B cell (primary cell): ENCODE measurements around the gene SPPL3. TPM values are rescaled to one million over a fixed set of nuclear protein-coding genes. Genes with fewer than 3 reads are reported as not detected.

Experiments
- ATAC-seq: fragments of 200-7000 bp; cut with Tn5 transposase; one replicate; pipeline ENCODE4 v1.10.0; 2021; ENCODE audit warnings: low read depth, mild to moderate bottlenecking, moderate number of reproducible peaks, moderate library complexity
- CTCF ChIA-PET: fragments of 350-600 bp; sonication (Branson Sonifier 250); formaldehyde crosslinking; loops from one replicate; lab custom pipeline; 2021; ENCODE audit warnings: antibody characterized with exemption, inconsistent platforms; lab: Charles Lee
- POLR2A ChIA-PET: fragments of 350-600 bp; sonication (Branson Sonifier 250); formaldehyde crosslinking; loops from one replicate; lab custom pipeline; 2021; ENCODE audit warnings: antibody characterized with exemption; lab: Charles Lee
- DNase-seq: peaks from one replicate; pipeline ENCODE4 v3.0.0; 2013
- H2AFZ ChIP-seq: 2 replicates; pipeline ENCODE4 v1.6.1; 2012; ENCODE audit warnings: mild to moderate bottlenecking, low read depth, low read length; ENCODE audit not compliant: insufficient read depth, poor library complexity, severe bottlenecking
- H3K27ac ChIP-seq, 2 donors: 1 replicate in 1 of 2; 2 replicates in 1 of 2; pipeline ENCODE4 v1.5.1; 2012 to 2013; ENCODE audit warnings: low read length in 2 of 2, mild to moderate bottlenecking in 2 of 2, moderate library complexity in 1 of 2
- H3K27me3 ChIP-seq, 4 experiments: fragments of 200-600 bp in 1 of 4; sonication (generic) in 1 of 4; replicated peaks in 1 of 4; 1 replicate in 2 of 4; 2 replicates in 2 of 4; pipeline versions ENCODE4 v1.6.1 to v1.7.0; 2013 to 2016; ENCODE audit warnings: low read length in 3 of 4, mild to moderate bottlenecking in 2 of 4, mixed read lengths in 1 of 4, moderate library complexity in 1 of 4; ENCODE audit not compliant: insufficient read depth in 4 of 4, control insufficient read depth in 3 of 4; ENCODE audit errors: control extremely low read depth in 1 of 4
- H3K36me3 ChIP-seq, 2 experiments: replicated peaks in 1 of 2; 1 replicate in 1 of 2; 2 replicates in 1 of 2; pipeline versions ENCODE4 v1.6.1 to v1.7.1; 2013; ENCODE audit warnings: low read length in 1 of 2; ENCODE audit not compliant: insufficient read depth in 2 of 2, control insufficient read depth in 1 of 2; ENCODE audit errors: control extremely low read depth in 1 of 2, extremely low read depth in 1 of 2
- H3K4me1 ChIP-seq, 2 donors: fragments of 200-600 bp in 1 of 2; sonication (generic) in 1 of 2; 1 replicate in 1 of 2; 2 replicates in 1 of 2; pipeline versions ENCODE4 v1.5.1 to v1.6.1; 2013 to 2017; ENCODE audit warnings: low read length in 2 of 2; ENCODE audit not compliant: control insufficient read depth in 2 of 2, insufficient read depth in 2 of 2
- H3K4me2 ChIP-seq: replicated peaks from 2 replicates; pipeline ENCODE3; 2012; ENCODE audit warnings: mild to moderate bottlenecking, low read depth, low read length; ENCODE audit not compliant: poor library complexity, severe bottlenecking
- H3K4me3 ChIP-seq, 5 experiments: fragments of 200-600 bp in 1 of 5; sonication (generic) in 1 of 5; 1 replicate in 3 of 5; 2 replicates in 2 of 5; pipeline versions ENCODE4 v1.5.1 to v1.7.0; 2011 to 2016; ENCODE audit warnings: low read length in 4 of 5, mild to moderate bottlenecking in 4 of 5, low read depth in 2 of 5, control low read depth in 1 of 5, moderate library complexity in 1 of 5; ENCODE audit not compliant: insufficient read depth in 1 of 5; ENCODE audit errors: control extremely low read depth in 1 of 5, extremely low read depth in 1 of 5
- H3K79me2 ChIP-seq: fragments of 200-600 bp; sonication (generic); one replicate; pipeline ENCODE4 v1.6.0; 2016; ENCODE audit warnings: low read length; ENCODE audit not compliant: control insufficient read depth, insufficient read depth
- H3K9ac ChIP-seq: fragments of 200-600 bp; sonication (generic); 2 replicates; pipeline ENCODE4 v1.6.1; 2017; ENCODE audit warnings: mild to moderate bottlenecking, low read length, moderate library complexity
- H3K9me3 ChIP-seq, 3 donors: one replicate each; pipeline versions ENCODE4 v1.6.1 to v1.7.1; 2013; ENCODE audit warnings: low read length in 2 of 3; ENCODE audit not compliant: control insufficient read depth in 2 of 3, insufficient read depth in 1 of 3; ENCODE audit errors: control extremely low read depth in 1 of 3
- H4K20me1 ChIP-seq: 2 replicates; pipeline ENCODE4 v1.6.0; 2012; ENCODE audit warnings: mild to moderate bottlenecking, low read length; ENCODE audit not compliant: insufficient read depth, control insufficient read depth, poor library complexity, severe bottlenecking
- H3K27ac Mint-ChIP-seq: one replicate; pipeline ENCODE4 v1.8.0; 2021; ENCODE audit warnings: mixed read lengths
- H3K27me3 Mint-ChIP-seq: one replicate; pipeline ENCODE4 v1.8.0; 2021; ENCODE audit warnings: mixed read lengths
- H3K4me1 Mint-ChIP-seq: one replicate; pipeline ENCODE4 v1.8.0; 2021; ENCODE audit warnings: mixed read lengths
- H3K4me3 Mint-ChIP-seq: one replicate; pipeline ENCODE4 v1.8.0; 2021; ENCODE audit warnings: mixed read lengths
- H3K9me3 Mint-ChIP-seq: one replicate; pipeline ENCODE4 v1.8.0; 2022; ENCODE audit warnings: mixed read lengths; ENCODE audit not compliant: insufficient read depth
- CTCF ChIP-seq: fragments of 200-600 bp; IDR thresholded peaks from one replicate; pipeline ENCODE4 v1.8.0; 2022; ENCODE audit warnings: antibody characterized with exemption, mild to moderate bottlenecking
- EZH2 ChIP-seq: IDR thresholded peaks from 2 replicates; pipeline ENCODE4 v1.6.1; 2012; ENCODE audit warnings: borderline replicate concordance, low read depth, mild to moderate bottlenecking, moderate library complexity, low read length; ENCODE audit not compliant: insufficient read depth, poor library complexity, severe bottlenecking
- WGBS: methylation state at CpG from one replicate; pipeline ENCODE4 v1.1.5; 2013; ENCODE audit warnings: missing lambda C conversion rate; ENCODE audit not compliant: insufficient coverage; 5-methylcytosine and 5-hydroxymethylcytosine counted together
- intact Hi-C: fragments of 100-400 bp; cut with micrococcal nuclease; formaldehyde crosslinking; loops from one replicate; pipeline ENCODE4 v1.10.0; 2022
- polyA plus RNA-seq: library from polyadenylated mRNA; depleted of rRNA; stranded (reverse); fragments of >200 nt; gene quantifications from 2 replicates; pipeline ENCODE4 v1.2.3, GENCODE V29; 2012
- total RNA-seq, 2 donors: library from RNA; stranded (reverse); fragments of 120-200 nt in 1 of 2; gene quantifications; 1 replicate in 1 of 2; 2 replicates in 1 of 2; pipeline versions ENCODE4 v1.2.3 to v1.2.4, GENCODE V29; 2013 to 2022

SPPL3 gene
- total and polyA plus RNA-seq, 2 donors (not counting 1 experiment from before 2014, with no cell fraction given): 12.3 to 43.6 TPM

- Histone ChIP-seq H3K9me3 (no peaks in the 10 kb centered on the region), H2AFZ (no peak overlapping the region), H3K36me3 (no peaks in the 10 kb centered on the region), H3K9ac (no peak overlapping the region), H3K27me3 (no peaks in the 10 kb centered on the region), H3K79me2 (no peaks in the 10 kb centered on the region), H3K4me1 (no peaks in the 10 kb centered on the region), H4K20me1 (no peaks in the 10 kb centered on the region), H3K4me2 (no peak overlapping the region), H3K27ac (no peak overlapping the region), H3K4me3 (no peak overlapping the region)
- H3K9me3 Mint-ChIP-seq: no peaks in the 10 kb centered on the region
- WGBS: 66% methylated on average over 3 of the region's 9 CpGs
- TF ChIP-seq EZH2: no peak
- peak; percentile 71 for TF ChIP-seq CTCF
- H3K4me3 Mint-ChIP-seq: no peak overlapping the region
- ATAC-seq (no peak), DNase-seq (peak; percentile 59)
- H3K27me3 Mint-ChIP-seq: peaks cover 11% of the 10 kb centered on the region
- ChIA-PET CTCF (interaction anchor here (0.6 to 1.4 kb wide), 10 partner anchors 11 to 1166 kb away, joined by 3 to 6 read pairs (median 3); no protein-coding TSS in a partner anchor), POLR2A (no interaction called here)
- H3K27ac Mint-ChIP-seq: no peak overlapping the region
- no peaks in the 10 kb centered on the region for H3K4me1 Mint-ChIP-seq
- intact Hi-C loops: loop anchor here (5.0 kb wide), 1 partner anchor 168 kb away; no protein-coding TSS in a partner anchor
These were observed 40.6 kb upstream of the SPPL3 start for GRCh38 chr12:120944645-120945217.

GRCh38 chr12:120943482-120943881 is 39.3 kb upstream of the SPPL3 start:
- Mint-ChIP-seq H3K27ac (no peak overlapping the region), H3K4me3 (no peak overlapping the region), H3K9me3 (no peaks in the 10 kb centered on the region), H3K27me3 (peaks cover 9% of the 10 kb centered on the region), H3K4me1 (no peaks in the 10 kb centered on the region)
- whole genome bisulfite sequencing: no CpG with 5 or more reads among the region's 3 CpGs
- TF ChIP-seq CTCF (no peak), EZH2 (no peak)
- ATAC-seq (no peak), DNase-seq (no peak)
- Histone ChIP-seq H2AFZ (no peak overlapping the region), H3K9me3 (no peaks in the 10 kb centered on the region), H3K9ac (no peak overlapping the region), H3K36me3 (no peaks in the 10 kb centered on the region), H3K27ac (no peak overlapping the region), H4K20me1 (no peaks in the 10 kb centered on the region), H3K79me2 (no peaks in the 10 kb centered on the region), H3K27me3 (peaks cover 0 to 2% (median under 1%) of the 10 kb centered on the region in 4 experiments), H3K4me3 (no peak overlapping the region), H3K4me1 (no peaks in the 10 kb centered on the region), H3K4me2 (no peak overlapping the region)
- intact Hi-C loops: loop anchor here (5.0 kb wide), 1 partner anchor 169 kb away; no protein-coding TSS in a partner anchor
- POLR2A ChIA-PET: no interaction called here
- CTCF ChIA-PET: interaction anchor here (0.7 to 1.4 kb wide), 8 partner anchors 12 to 1296 kb away, joined by 3 to 6 read pairs (median 4); no protein-coding TSS in a partner anchor
